SK-MEL-5 (cell line): ENCODE results near the gene GUCD1. TPM values are rescaled to one million over a fixed set of nuclear protein-coding genes. Genes with fewer than 3 reads are reported as not detected.
"Not testable (repeated sequence)": the region's sequence is repeated elsewhere in the genome, so short reads cannot be mapped to it uniquely, and the experiment has no call there.

Experiments used
- DNase-seq: peaks from one replicate; pipeline ENCODE4 v3.0.0-alpha.2; 2016; ENCODE audit warnings: low read depth, low spot score
- in situ Hi-C: cut with HindIII; loops from 2 replicates; pipeline ENCODE4 v1.10.0; 2016; ENCODE audit warnings: low sequenced_read_pairs, high pct_unique_total_duplicates, low pct_unique_long_range_greater_than_20kb
- polyA plus RNA-seq, 2 experiments: library from polyadenylated mRNA; depleted of rRNA; stranded (reverse); fragments of >200 nt; gene quantifications; 2 replicates each; pipeline ENCODE4 v1.2.3, GENCODE V29; 2015
- total RNA-seq: library from RNA; depleted of rRNA; stranded (reverse); fragments of >200 nt; shearing (Covaris generic); gene quantifications from 2 replicates; pipeline ENCODE4 v1.2.3, GENCODE V29; 2014; rRNA removed

GUCD1 gene
- total RNA-seq = 106 and 141 TPM in 2 replicates
- 118 and 147 TPM in 2 replicates for polyA plus RNA-seq (2015; cell fraction: cytosol; rRNA removed)
- 72.8 and 87.5 TPM in 2 replicates for polyA plus RNA-seq (2015; cell fraction: nucleus; rRNA removed)

GRCh38 chr22:24554313-24555164 is at the start of gene GUCD1:
TSS of gene GUCD1 (minus strand) at chr22:24555138. CDS start at chr22:24554991, 147 bp downstream.
- peak; percentile 13 for DNase-seq
- in situ Hi-C loops = no loop called here

- in situ Hi-C loops = not testable (repeated sequence)
- DNase-seq = peak; percentile 23
Measured at GRCh38 chr22:24603770-24604629, 49.1 kb upstream of the GUCD1 start.

- DNase-seq, in situ Hi-C loops: not testable (repeated sequence)
Measured at GRCh38 chr22:24602847-24603769, 48.2 kb upstream of the GUCD1 start, which contains the start of gene GGT1. TSS of gene GGT1 (plus strand) at chr22:24603193. CDS start at chr22:24611082, 7,889 bp downstream.

- in situ Hi-C loops, DNase-seq: not testable (repeated sequence)
Measured at GRCh38 chr22:24602105-24602749, 47.3 kb upstream of the GUCD1 start.

GRCh38 chr22:24601217-24602104 is 46.5 kb upstream of the GUCD1 start:
- DNase-seq = no peak
- in situ Hi-C loops = no loop called here

GRCh38 chr22:24599958-24600715 is 45.2 kb upstream of the GUCD1 start:
- in situ Hi-C loops, DNase-seq: not testable (repeated sequence)

- no peak for DNase-seq
Measured at GRCh38 chr22:24599514-24599913, 44.6 kb upstream of the GUCD1 start.

GRCh38 chr22:24597076-24597475 is 42.1 kb upstream of the GUCD1 start:
- in situ Hi-C loops, DNase-seq: not testable (repeated sequence)

More at GRCh38 chr22:24599514-24599913, 44.6 kb upstream of the GUCD1 start:
- in situ Hi-C loops = no loop called here

GRCh38 chr22:24595863-24596262 is 40.9 kb upstream of the GUCD1 start:
- no peak for DNase-seq

GRCh38 chr22:24595228-24595627 is 40.3 kb upstream of the GUCD1 start:
- in situ Hi-C loops = no loop called here

More at GRCh38 chr22:24595863-24596262, 40.9 kb upstream of the GUCD1 start:
- in situ Hi-C loops = no loop called here

GRCh38 chr22:24594569-24595120 is 39.7 kb upstream of the GUCD1 start:
- no peak for DNase-seq
- in situ Hi-C loops = no loop called here

More at GRCh38 chr22:24595228-24595627, 40.3 kb upstream of the GUCD1 start:
- DNase-seq = no peak

GRCh38 chr22:24593836-24594568 is 39.1 kb upstream of the GUCD1 start:
- in situ Hi-C loops = no loop called here
- DNase-seq = no peak

GRCh38 chr22:24593559-24593835 is 38.6 kb upstream of the GUCD1 start:
- DNase-seq, in situ Hi-C loops: not testable (repeated sequence)

GRCh38 chr22:24592851-24593558 is 38.1 kb upstream of the GUCD1 start, which contains the start of gene LRRC75B:
TSS of gene LRRC75B (minus strand) at chr22:24593073. CDS start at chr22:24593039, 34 bp downstream.
- in situ Hi-C loops = no loop called here
- DNase-seq = peak; percentile 87
